Type B pancreatic cell (in vitro differentiated cells): ENCODE data around the gene BCS1L. TPM values are rescaled to one million over a fixed set of nuclear protein-coding genes. Genes with fewer than 3 reads are reported as not detected.

Source experiments
- DNase-seq: peaks from one replicate; pipeline ENCODE4 v3.0.0; 2021; ENCODE audit warnings: mixed read lengths; ENCODE audit not compliant: unreplicated experiment; ENCODE audit errors: extremely low spot score
- H3K27ac Mint-ChIP-seq: 2 replicates; pipeline ENCODE4 v1.8.0; 2021; ENCODE audit warnings: mild to moderate bottlenecking, mixed read lengths
- H3K27me3 Mint-ChIP-seq: 2 replicates; pipeline ENCODE4 v1.8.0; 2021; ENCODE audit warnings: mixed read lengths
- H3K36me3 Mint-ChIP-seq: 2 replicates; pipeline ENCODE4 v1.8.0; 2021; ENCODE audit warnings: mixed read lengths
- H3K4me1 Mint-ChIP-seq: one replicate; pipeline ENCODE4 v1.8.0; 2021; ENCODE audit warnings: mixed read lengths; ENCODE audit not compliant: unreplicated experiment
- H3K4me3 Mint-ChIP-seq: 2 replicates; pipeline ENCODE4 v1.8.0; 2021; ENCODE audit warnings: mild to moderate bottlenecking, mixed read lengths
- H3K9me3 Mint-ChIP-seq: 2 replicates; pipeline ENCODE4 v1.8.0; 2021; ENCODE audit warnings: mixed read lengths
- total RNA-seq: library from RNA; stranded (reverse); gene quantifications from 2 replicates; pipeline ENCODE4 v1.2.1, GENCODE V29; 2021; ENCODE audit warnings: low replicate concordance
- TF ChIP-seq, protein P1 (sequence below): fragments of 200-600 bp; sonication (generic); conservative IDR thresholded peaks from 2 replicates; pipeline ENCODE4 v1.5.0; 2021; ENCODE audit warnings: antibody characterized with exemption, mild to moderate bottlenecking

BCS1L gene
- total RNA-seq, 1 donor from 2014 or later: 64.2 TPM

DNA sequence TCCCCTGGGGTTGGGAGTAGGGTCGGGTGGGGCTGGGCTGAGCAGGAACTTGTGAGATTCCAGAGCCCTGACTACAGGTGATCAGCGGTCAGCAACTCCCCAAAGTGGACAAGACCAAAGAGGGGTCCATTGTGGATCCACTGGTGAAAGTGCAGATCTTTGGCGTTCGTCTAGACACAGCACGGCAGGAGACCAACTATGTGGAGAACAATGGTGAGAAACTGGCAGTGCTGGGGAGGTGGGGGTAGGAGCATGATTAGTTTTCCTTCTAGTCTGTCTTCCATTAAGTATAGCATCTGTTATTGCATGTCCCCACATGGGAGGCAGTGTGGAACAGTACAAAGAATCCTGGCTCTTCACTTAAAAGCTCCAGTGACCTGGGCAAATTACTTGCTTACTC, 23.8 kb upstream of the BCS1L start:
- Mint-ChIP-seq H3K27ac (no peak overlapping the region), H3K4me3 (no peak overlapping the region), H3K4me1 (no peaks in the 10 kb centered on the region), H3K36me3 (peaks cover 19% of the 10 kb centered on the region), H3K27me3 (no peaks in the 10 kb centered on the region), H3K9me3 (no peaks in the 10 kb centered on the region)
- TF ChIP-seq, protein P1, sequence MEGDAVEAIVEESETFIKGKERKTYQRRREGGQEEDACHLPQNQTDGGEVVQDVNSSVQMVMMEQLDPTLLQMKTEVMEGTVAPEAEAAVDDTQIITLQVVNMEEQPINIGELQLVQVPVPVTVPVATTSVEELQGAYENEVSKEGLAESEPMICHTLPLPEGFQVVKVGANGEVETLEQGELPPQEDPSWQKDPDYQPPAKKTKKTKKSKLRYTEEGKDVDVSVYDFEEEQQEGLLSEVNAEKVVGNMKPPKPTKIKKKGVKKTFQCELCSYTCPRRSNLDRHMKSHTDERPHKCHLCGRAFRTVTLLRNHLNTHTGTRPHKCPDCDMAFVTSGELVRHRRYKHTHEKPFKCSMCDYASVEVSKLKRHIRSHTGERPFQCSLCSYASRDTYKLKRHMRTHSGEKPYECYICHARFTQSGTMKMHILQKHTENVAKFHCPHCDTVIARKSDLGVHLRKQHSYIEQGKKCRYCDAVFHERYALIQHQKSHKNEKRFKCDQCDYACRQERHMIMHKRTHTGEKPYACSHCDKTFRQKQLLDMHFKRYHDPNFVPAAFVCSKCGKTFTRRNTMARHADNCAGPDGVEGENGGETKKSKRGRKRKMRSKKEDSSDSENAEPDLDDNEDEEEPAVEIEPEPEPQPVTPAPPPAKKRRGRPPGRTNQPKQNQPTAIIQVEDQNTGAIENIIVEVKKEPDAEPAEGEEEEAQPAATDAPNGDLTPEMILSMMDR: no peak
- no peak for DNase-seq

DNA sequence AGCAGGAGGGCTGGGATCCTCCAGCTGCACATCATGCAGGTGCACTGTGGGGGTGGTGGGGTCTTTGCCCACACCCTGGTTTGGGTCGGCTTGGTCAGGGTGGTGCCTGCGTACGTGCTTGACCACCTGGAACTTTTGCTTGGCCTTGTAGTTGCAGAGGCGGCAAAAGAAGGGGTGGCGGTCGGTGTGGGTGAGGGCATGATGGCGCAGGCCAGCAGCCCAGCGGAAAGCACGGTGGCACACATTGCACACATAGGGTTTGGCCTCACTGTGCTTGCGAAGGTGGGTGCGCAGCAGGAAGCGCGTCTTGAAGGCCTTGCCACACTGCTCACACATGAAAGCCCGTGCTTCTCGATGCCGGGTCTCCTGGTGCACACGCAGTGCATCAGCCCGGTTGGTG, 21.1 kb upstream of the BCS1L start:
- H3K27me3 Mint-ChIP-seq: no peaks in the 10 kb centered on the region
- H3K9me3 Mint-ChIP-seq: no peaks in the 10 kb centered on the region
- TF ChIP-seq, protein P1: no peak
- peaks cover 18% of the 10 kb centered on the region for H3K36me3 Mint-ChIP-seq
- no peaks in the 10 kb centered on the region for H3K4me1 Mint-ChIP-seq
- no peak overlapping the region for H3K27ac Mint-ChIP-seq
- DNase-seq: no peak
- H3K4me3 Mint-ChIP-seq: no peak overlapping the region

DNA sequence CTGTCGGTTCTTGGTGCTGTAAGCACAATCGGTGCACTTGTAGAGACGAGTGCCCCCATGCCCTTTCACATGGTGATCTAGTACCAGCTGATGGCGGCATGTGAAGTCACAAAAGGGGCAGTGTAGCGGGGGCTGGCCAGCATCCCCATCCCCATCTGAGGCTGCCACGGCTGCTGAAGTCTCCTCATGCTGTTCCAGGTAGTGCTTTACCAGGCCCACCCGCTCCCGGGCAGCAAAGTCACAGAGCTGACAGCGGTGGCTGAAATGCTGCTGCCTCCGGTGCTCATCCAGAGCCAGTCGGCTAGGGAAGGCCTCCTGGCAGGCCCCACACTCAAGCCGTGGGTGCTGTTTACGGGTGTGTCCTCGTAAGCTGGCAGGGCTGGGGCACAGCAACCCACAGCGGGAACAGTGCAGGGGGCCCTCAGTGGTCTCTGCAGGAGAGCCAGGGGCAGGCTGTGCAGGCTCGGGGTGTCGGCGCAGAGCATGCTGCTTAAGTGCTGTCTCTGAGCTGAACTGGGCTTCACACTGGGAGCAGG, 17.3 kb upstream of the BCS1L start:
- H3K27ac Mint-ChIP-seq: no peak overlapping the region
- no peaks in the 10 kb centered on the region for H3K9me3 Mint-ChIP-seq
- H3K27me3 Mint-ChIP-seq: no peaks in the 10 kb centered on the region
- H3K4me3 Mint-ChIP-seq: no peak overlapping the region
- TF ChIP-seq, protein P1: no peak
- DNase-seq: no peak
- H3K4me1 Mint-ChIP-seq: no peaks in the 10 kb centered on the region
- peaks cover 8% of the 10 kb centered on the region for H3K36me3 Mint-ChIP-seq

DNA sequence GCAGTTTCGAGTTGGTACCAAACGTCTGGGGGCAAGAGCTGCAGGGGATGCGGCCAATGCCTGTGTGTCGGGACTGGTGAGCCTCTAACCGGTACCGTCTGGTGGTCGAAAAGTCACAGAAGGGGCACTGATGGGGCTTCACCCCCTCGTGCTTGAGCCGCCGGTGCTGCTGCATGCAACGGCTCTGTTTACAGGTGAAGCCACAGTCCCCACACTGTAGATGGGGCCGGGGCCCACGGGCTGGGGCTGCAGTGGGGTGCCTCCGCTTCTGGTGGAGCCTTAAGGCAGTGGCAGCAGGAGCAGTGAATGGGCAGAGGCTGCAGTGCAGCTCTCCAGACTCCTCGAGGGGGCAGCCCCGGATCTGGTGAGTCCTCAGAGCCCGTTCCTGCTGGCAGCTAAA, 16.7 kb upstream of the BCS1L start:
- no peak for DNase-seq
- Mint-ChIP-seq H3K9me3 (no peaks in the 10 kb centered on the region), H3K27me3 (no peaks in the 10 kb centered on the region), H3K4me1 (no peaks in the 10 kb centered on the region), H3K36me3 (peaks cover 2% of the 10 kb centered on the region), H3K27ac (no peak overlapping the region), H3K4me3 (no peak overlapping the region)
- TF ChIP-seq, protein P1: no peak

DNA sequence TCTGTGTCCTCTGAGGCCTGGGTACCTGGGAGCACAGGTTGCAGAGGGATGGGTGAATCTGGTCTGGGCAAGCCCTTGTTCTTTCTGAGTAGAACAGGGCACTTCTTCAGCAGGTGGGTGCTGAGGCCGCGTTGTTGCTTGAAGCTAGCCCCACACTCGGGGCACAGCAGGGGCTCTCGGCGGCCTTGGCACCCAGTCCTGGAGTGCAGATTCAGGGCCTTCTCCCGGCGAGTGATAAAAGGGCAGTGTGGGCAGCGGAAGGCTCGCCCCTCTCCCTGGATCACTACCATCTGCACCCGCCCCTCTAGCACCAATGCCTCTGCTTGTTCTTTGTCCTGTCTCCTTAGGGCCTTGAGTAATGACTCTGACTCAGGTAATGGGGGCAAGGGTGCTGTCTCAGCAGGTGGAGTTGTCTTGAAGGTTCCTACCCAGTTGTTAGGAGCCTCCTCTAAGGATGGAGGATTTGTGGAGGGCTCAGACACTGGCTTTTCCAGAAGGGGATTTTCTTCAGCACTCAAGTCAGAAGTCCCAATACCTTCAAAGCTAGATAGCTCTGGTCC, 15.7 kb upstream of the BCS1L start:
- Mint-ChIP-seq H3K27ac (no peak overlapping the region), H3K4me1 (no peaks in the 10 kb centered on the region), H3K9me3 (no peaks in the 10 kb centered on the region), H3K4me3 (no peak overlapping the region), H3K27me3 (no peaks in the 10 kb centered on the region), H3K36me3 (no peaks in the 10 kb centered on the region)
- DNase-seq: no peak
- TF ChIP-seq, protein P1: no peak

DNA sequence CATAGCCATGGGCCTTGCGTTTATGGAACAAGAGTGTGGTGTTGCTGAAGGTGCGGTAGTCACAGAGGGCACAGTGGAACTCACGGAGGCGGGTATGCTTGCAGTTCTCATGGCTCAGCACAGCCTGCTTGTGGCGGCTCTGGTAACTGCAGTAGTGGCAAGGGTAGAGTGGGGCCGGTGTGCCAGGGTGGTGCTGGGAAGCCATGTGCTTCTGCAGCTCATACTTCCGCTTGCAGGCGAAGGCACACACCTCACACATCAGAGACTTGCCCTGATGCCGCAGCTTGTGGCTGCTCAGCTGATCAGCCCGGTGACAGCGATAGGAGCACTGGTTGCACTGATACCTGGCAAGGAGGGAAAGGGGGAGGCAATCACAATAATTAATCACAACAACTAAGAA, 14.8 kb upstream of the BCS1L start:
- Mint-ChIP-seq H3K27me3 (no peaks in the 10 kb centered on the region), H3K9me3 (no peaks in the 10 kb centered on the region), H3K4me1 (no peaks in the 10 kb centered on the region), H3K27ac (no peak overlapping the region), H3K36me3 (no peaks in the 10 kb centered on the region), H3K4me3 (no peak overlapping the region)
- no peak for DNase-seq
- TF ChIP-seq, protein P1: no peak
